Measurements from ENCODE around the gene IRAK1. TPM values are rescaled to one million over a fixed set of nuclear protein-coding genes. Genes with fewer than 3 reads are reported as not detected.
A peak's percentile ranks its signal among the peaks of the same experiment; 100 is the strongest.

The IRAK1 gene
- total and polyA plus RNA-seq, 10 of the 15 experiments (the other 5 are each of a cell fraction or from before 2014, with no cell fraction given): 4.2 to 136 (median 39.5) TPM

DNA sequence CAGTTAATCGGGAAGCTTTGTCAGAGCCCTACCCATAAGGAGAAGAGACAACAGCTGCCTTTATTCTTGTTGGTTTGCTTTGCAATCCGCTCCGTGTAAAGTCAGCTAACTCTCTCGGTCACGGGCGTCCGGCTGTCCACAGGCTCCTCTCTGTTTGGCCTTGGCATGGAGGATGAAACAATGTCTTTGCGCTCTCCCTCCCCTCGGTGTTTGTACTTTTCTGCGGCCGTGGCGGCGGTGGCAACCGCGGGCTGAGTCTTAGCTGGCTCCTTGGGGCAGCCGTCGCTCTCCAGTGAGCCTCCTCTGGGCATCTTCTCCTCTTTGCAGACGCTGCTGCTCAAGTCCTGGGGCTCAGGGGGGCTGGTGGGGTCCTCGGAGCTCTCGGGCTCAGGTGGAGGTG lies 10.6 kb upstream of the IRAK1 start:
- H3K9me3 ChIP-seq (replicated peaks; ENCODE audit: control insufficient read depth, insufficient read depth, low read length): no peaks in the 10 kb centered on the region
- ATAC-seq (no peak), DNase-seq (ENCODE audit: low read depth, low spot score) (no peak), FAIRE-seq (no peak)
- intact Hi-C loops (cut with micrococcal nuclease; ENCODE audit: unreplicated experiment) (no loop called here), in situ Hi-C loops (cut with MboI) (no loop called here)
- no peak overlapping the region for H3K4me3 ChIP-seq
- TF ChIP-seq STAT3 (IDR thresholded peaks at IDR 0.05; ENCODE audit: low read depth, low read length): no peak
- no peak for TF ChIP-seq SREBF1 (IDR thresholded peaks at IDR 0.05; ENCODE audit: low read length)
- no peak for TF ChIP-seq CBX5 (IDR thresholded peaks at IDR 0.05; ENCODE audit: low read depth)
- TF ChIP-seq, protein P1, sequence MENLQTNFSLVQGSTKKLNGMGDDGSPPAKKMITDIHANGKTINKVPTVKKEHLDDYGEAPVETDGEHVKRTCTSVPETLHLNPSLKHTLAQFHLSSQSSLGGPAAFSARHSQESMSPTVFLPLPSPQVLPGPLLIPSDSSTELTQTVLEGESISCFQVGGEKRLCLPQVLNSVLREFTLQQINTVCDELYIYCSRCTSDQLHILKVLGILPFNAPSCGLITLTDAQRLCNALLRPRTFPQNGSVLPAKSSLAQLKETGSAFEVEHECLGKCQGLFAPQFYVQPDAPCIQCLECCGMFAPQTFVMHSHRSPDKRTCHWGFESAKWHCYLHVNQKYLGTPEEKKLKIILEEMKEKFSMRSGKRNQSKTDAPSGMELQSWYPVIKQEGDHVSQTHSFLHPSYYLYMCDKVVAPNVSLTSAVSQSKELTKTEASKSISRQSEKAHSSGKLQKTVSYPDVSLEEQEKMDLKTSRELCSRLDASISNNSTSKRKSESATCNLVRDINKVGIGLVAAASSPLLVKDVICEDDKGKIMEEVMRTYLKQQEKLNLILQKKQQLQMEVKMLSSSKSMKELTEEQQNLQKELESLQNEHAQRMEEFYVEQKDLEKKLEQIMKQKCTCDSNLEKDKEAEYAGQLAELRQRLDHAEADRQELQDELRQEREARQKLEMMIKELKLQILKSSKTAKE (IDR thresholded peaks at IDR 0.05; ENCODE audit: low read depth, poor library complexity, severe bottlenecking): no peak
- ChIA-PET POLR2A (no interaction called here), SMC1A (ENCODE audit: uncharacterized antibody, unreplicated experiment) (no interaction called here), CTCF (interaction anchor here (4.4 kb wide), 1 partner anchor 17 kb away, joined by 26 read pairs; no protein-coding TSS in a partner anchor), RAD21 (ENCODE audit: unreplicated experiment) (no interaction called here)
- H4K20me1 ChIP-seq (ENCODE audit: control insufficient read depth, insufficient read depth): no peaks in the 10 kb centered on the region; the same call in 1 of the 2 replicates
- no peaks in the 10 kb centered on the region; a peak in 1 of 4 replicates for H3K27me3 ChIP-seq (replicated peaks in 1 of 2; ENCODE audit: control insufficient read depth in 2 of 2, insufficient read depth in 2 of 2, low read length in 1 of 2)
- no peak overlapping the region for H3K4me2 ChIP-seq (ENCODE audit: control insufficient read depth, insufficient read depth)
- H3K79me2 ChIP-seq (ENCODE audit: control insufficient read depth, insufficient read depth, low read length): no peaks in the 10 kb centered on the region; the same call in 1 of the 2 replicates
- no peak overlapping the region for H2AFZ ChIP-seq (ENCODE audit: control insufficient read depth, low read depth, low read length)
- BruUV-seq (replicated peaks): no TSS peak
- no peak overlapping the region for H3K27ac ChIP-seq (ENCODE audit: control insufficient read depth, insufficient read depth)
- H3K4me1 ChIP-seq (ENCODE audit: control insufficient read depth, insufficient read depth, low read length): no peaks in the 10 kb centered on the region
- 85% methylated on average over 16 of the region's 20 CpGs for WGBS (ENCODE audit: insufficient coverage, insufficient replicate concordance, low lambda C conversion rate, missing lambda C conversion rate)
- H3K36me3 ChIP-seq (ENCODE audit: control insufficient read depth in 2 of 2, insufficient read depth in 2 of 2, low read length in 1 of 2): peaks cover 0 to 2% of the 10 kb centered on the region in 2 experiments; a peak in 3 of 4 replicates
- no peak overlapping the region for H3K9ac ChIP-seq (ENCODE audit: control insufficient read depth, insufficient read depth, low read length)

DNA sequence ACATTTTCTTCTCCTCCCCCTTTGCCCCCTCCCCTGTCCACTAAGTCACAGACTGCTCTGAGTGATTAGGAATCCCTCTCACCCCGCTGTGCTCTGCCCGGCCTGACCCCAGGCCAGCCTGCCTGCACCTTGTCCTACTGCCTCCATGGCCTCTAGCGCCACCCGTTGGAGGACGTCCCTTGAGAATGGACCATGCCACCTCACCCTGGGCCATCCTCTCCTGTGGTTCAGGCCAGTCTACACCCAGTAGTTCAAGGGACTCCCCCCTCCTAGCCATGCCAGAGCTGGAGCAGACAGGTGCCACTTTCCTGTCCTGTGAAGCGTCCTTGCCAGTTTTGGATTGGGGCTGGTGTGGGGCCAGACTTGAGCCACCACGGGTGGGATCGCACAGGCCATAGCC lies 9.7 kb upstream of the IRAK1 start:
- RAD21 ChIA-PET (ENCODE audit: unreplicated experiment): no interaction called here
- Histone ChIP-seq H4K20me1 (ENCODE audit: control insufficient read depth, insufficient read depth) (no peaks in the 10 kb centered on the region; the same call in 1 of the 2 replicates), H3K79me2 (ENCODE audit: control insufficient read depth, insufficient read depth, low read length) (no peaks in the 10 kb centered on the region; the same call in 1 of the 2 replicates), H3K36me3 (ENCODE audit: control insufficient read depth in 2 of 2, insufficient read depth in 2 of 2, low read length in 1 of 2) (peaks cover 0 to 2% of the 10 kb centered on the region in 2 experiments; a peak in 3 of 4 replicates), H3K4me2 (ENCODE audit: control insufficient read depth, insufficient read depth) (no peak overlapping the region), H3K4me3 (no peak overlapping the region), H3K9ac (ENCODE audit: control insufficient read depth, insufficient read depth, low read length) (no peak overlapping the region), H2AFZ (ENCODE audit: control insufficient read depth, low read depth, low read length) (no peak overlapping the region), H3K4me1 (ENCODE audit: control insufficient read depth, insufficient read depth, low read length) (no peaks in the 10 kb centered on the region), H3K27ac (ENCODE audit: control insufficient read depth, insufficient read depth) (no peak overlapping the region), H3K27me3 (replicated peaks in 1 of 2; ENCODE audit: control insufficient read depth in 2 of 2, insufficient read depth in 2 of 2, low read length in 1 of 2) (no peaks in the 10 kb centered on the region; a peak in 1 of 4 replicates), H3K9me3 (replicated peaks; ENCODE audit: control insufficient read depth, insufficient read depth, low read length) (no peaks in the 10 kb centered on the region)
- ATAC-seq (peak; percentile 51), DNase-seq (ENCODE audit: low read depth, low spot score) (no peak), FAIRE-seq (no peak)
- in situ Hi-C loops (cut with MboI): no loop called here
- no peak for TF ChIP-seq ESRRA (IDR thresholded peaks at IDR 0.05; ENCODE audit: low read length)
- TF ChIP-seq, protein P2, sequence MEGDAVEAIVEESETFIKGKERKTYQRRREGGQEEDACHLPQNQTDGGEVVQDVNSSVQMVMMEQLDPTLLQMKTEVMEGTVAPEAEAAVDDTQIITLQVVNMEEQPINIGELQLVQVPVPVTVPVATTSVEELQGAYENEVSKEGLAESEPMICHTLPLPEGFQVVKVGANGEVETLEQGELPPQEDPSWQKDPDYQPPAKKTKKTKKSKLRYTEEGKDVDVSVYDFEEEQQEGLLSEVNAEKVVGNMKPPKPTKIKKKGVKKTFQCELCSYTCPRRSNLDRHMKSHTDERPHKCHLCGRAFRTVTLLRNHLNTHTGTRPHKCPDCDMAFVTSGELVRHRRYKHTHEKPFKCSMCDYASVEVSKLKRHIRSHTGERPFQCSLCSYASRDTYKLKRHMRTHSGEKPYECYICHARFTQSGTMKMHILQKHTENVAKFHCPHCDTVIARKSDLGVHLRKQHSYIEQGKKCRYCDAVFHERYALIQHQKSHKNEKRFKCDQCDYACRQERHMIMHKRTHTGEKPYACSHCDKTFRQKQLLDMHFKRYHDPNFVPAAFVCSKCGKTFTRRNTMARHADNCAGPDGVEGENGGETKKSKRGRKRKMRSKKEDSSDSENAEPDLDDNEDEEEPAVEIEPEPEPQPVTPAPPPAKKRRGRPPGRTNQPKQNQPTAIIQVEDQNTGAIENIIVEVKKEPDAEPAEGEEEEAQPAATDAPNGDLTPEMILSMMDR (IDR thresholded peaks at IDR 0.05 in 2 of 3, conservative IDR thresholded peaks at IDR 0.05 in 1 of 3; ENCODE audit: control insufficient read depth in 2 of 3, extremely low read depth in 1 of 3, insufficient read depth in 1 of 3, low read depth in 3 of 3, low read length in 3 of 3): peak in 1 of 3 experiments; percentile 17; a peak in 1 of 6 replicates
- CTCF ChIA-PET: interaction anchor here (4.4 kb wide), 1 partner anchor 16 kb away, joined by 26 read pairs; no protein-coding TSS in a partner anchor
- BruUV-seq (replicated peaks): no TSS peak
- SMC1A ChIA-PET (ENCODE audit: uncharacterized antibody, unreplicated experiment): no interaction called here
- POLR2A ChIA-PET: no interaction called here
- 77% methylated on average over 8 of the region's 8 CpGs for WGBS (ENCODE audit: insufficient coverage, insufficient replicate concordance, low lambda C conversion rate, missing lambda C conversion rate)
- intact Hi-C loops (cut with micrococcal nuclease; ENCODE audit: unreplicated experiment): no loop called here
